GM21528 (cell line): ENCODE results near the gene PPP1R3A.

Experiments
- ATAC-seq: cut with Tn5 transposase; IDR thresholded peaks from one replicate; pipeline ENCODE4 v1.9.1; 2021; ENCODE audit warnings: mild to moderate bottlenecking, moderate library complexity; ENCODE audit not compliant: unreplicated experiment, low FRiP score

The PPP1R3A gene

DNA sequence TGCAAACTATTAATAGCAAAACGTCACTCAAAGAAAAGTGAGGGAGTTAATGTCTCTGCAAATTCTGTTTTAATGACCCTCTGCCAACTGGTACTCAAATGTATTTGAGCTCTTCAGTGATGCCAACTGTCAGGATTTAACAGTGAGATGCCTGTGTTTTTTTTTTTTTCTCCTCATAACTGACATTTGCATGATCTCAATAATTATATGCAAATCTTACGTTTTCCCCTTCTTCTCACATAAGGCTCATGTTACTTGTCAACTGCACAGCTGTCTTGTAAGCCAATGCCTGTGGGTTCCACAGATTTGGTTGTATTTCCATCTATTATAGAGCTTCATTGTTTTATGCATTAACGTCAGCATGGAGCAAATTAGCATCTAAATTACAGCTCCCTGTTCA is 38.2 kb downstream of the PPP1R3A start:
- ATAC-seq = no peak

DNA sequence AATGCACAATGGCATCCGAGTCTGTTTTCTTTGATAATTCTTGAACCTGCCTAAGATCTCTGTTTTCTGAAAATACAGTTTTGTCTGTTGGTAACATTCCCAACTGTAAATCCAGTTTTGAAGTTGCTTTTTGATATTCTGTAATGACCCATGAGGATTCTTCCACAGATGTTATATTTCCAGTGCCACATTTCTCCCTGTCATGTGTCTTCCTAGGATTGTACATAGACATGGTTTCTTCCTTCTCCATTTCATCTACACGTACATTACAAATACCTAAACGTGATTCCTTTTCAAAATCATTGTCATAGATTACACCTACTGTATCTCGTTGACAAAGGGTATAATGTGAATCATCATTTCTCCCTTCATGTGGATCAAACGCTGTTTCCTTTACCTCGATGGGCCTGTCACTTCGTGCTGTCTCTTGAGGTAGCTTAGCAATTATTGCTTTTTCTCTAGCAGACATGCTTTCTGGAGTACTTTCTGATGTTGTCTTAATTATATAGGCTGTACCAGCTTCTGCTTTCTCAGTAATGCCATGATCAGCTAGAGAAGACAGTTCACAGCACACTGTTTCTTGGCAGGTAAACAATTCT is 40.3 kb downstream of the PPP1R3A start:
- ATAC-seq = no peak

DNA sequence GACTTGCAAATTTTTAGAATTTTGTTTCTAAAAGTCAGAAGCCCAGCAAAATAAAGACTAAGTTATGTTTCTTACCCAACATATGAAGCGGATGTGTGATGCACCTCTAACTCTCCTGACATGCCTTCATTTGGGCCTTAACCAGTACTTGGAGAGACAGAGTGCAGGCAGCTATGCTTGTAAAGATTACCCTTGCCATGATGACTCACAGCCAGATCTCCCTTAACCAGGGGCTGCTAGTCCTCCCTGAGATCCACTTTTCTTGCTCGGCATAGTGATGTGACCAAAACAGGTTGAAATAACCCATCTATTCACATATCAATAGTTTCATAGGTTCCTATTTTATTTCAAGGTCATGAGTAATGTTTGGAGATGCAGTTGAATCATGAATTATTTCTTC is 43.6 kb downstream of the PPP1R3A start:
- no peak for ATAC-seq

DNA sequence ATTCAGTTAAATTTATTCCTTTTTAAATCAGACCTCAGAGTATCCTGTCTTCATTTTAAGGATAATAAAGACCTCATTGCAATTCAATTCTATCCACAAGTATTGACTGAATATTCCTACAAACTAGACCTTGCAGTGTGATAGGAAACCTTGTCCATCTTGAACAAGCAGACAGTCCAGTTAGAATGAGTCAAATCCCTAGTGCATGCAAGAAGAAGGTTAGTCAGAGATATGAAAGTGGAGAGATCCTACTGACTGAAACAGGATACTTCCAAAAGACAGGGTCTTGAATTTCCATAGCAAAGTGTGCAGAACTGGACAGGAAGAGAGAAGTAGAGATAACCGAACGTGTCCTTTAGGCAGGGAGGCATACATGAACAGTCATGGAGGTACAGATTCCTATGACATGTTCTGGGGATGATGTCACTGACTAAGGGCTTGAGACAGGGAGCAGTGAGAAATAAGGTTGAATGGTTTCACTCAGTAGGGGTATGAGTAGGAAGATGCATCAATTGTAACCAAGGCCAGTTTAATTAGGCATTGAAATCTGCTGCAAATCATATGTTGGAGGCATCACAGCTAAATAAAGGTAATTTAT is 45.2 kb downstream of the PPP1R3A start:
- ATAC-seq = no peak

DNA sequence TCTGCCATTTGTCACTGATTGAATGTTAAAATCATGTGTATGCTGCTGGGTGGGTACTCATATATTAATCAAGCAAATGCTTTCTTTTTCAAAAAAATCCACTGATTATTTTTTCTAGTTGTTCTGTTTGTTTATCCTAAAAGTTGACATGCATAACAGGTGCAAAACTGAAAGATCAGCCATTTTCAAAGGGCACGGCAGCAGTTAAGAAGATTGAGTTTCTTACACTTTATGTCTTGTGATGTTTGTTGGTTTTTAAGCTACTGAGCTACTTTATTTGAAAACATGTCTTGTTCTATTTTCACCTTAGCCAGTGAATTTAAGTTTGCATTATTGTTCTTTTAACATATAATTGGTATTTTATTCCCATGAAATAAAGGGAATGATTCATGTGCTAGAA is 45.8 kb downstream of the PPP1R3A start:
- no peak for ATAC-seq

DNA sequence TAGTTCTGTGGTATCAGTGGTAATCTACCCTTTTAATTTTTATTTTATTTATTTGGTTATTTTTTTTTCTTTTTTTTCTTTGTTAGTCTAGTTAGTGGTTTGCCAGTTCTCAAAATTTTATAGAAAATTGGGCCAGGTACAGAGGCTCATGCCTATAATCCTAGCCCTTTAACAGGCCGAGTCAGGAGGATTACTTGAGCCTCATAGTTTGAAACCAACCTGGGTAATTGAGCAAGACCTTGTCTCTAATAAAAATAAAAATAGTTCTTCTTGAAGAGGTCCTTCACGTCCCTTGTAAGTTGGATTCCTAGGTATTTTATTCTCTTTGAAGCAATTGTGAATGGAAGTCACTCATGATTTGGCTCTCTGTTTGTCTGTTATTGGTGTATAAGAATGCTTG is 51.5 kb downstream of the PPP1R3A start:
- ATAC-seq = no peak

DNA sequence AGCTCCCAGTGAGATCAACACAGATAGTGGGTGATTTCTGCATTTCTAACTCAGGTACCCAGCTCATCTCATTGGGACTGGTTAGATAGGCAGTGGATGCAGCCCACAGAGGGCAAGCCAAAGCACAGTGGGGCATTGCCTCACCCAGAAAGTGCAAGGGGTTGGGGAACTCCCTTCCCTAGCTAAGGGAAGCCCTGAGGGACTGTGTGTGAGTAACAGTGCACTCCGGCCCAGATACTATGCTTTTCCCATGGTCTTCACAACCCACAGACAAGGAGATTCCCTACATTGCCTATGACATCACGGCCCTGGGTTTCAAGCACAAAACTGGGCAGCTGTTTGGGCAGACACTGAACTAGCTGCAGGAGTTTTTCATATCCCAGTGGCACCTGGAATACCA is 62.8 kb downstream of the PPP1R3A start:
- ATAC-seq = no peak

DNA sequence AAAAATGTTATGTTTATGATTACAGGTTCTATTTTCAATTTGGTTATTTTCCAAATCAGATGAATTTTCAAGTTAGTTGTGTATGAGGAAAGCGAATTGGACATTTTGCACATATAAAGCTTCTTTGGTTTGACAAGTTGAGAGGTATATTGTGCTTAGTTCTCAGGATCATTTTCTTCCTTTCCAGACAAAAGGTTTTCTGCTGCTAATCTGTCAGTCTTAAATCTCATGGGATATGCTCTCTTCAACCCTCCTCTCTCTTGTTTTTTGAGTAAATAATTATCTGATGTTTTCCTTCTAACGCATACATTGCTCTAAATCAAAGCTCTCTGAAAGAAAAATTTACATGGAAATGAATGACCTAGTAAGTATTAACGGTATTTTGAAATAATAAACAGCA is 77.9 kb downstream of the PPP1R3A start:
- no peak for ATAC-seq

DNA sequence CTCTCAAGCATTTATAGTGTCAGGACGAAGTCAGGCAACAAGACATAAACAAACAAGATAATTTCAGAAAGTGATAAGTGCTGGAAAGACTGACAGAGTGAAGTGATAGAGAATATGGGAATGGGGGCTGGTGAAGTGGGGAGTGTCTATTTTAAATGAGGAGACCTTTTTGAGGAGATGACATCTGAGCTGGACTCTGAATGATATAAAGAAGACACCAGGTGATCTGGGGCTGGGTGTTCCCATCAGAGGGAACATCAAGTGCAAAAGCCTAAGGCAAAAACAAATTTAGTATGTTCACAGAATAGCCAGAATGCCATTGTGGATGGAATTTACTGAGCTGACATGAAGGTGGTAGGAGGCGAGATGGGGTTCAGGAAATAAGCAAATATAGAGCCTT is 83.4 kb downstream of the PPP1R3A start:
- ATAC-seq = no peak

DNA sequence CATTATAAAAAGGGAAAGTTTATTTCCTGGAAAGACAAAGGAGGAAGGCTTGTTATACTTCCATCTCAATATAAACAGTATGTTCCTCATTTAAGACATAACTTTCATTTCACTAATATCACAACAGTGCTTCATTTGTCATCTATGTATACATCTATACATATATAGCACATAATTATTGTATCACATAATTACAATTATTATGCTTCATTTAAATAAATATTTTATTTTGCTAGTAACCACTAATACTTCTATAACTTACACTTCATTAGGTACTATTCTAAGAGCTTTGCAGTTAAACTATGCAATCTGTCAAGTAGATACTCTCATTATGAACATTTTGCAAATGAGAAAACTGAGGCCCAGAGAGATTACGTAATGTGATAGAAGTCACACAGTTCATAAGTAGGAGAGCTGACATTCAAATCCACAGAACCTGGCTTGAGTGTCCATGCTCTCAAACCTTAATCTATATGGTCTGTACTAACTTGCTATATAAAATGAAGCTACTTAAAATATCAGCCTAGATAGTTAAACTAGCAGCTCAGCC is 86.5 kb downstream of the PPP1R3A start:
- no peak for ATAC-seq

DNA sequence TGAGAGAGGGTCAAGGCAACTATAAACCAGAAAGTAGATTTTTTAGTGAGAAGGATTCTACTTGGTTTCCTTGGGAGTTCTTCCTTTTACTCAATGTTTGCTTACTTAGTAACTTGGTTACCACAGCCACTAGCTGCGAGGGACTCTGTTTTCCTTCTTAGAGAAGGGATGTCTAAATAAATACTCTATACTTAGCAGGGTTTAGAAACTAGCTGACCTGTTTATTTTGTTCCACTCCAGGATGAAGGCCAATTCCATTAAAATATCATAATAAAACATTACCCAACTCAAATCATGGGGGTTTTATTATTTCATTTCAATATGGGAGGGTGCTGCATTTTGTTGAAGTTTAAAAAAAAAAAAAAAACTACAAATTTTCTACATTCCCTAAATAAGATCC is 87.3 kb downstream of the PPP1R3A start:
- ATAC-seq = no peak

DNA sequence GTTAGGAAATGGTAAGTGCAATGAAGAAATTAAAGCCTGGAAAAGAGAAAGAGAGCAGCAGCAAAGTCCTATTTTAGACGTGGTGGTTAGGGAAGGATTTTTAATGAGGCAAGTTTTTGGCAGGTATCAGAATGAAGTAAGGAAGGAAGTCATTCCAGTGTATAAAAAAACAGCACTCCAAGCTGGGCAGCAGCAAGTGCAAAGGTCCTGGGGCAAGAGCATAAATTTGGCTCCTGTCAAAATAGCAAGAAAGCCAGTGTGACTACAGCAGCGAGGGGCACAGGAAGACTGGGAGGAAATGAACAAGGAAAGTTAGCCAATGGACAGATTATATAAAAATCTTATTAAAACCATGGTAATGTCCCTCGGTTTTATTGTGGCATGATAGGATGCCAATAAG is 90.2 kb downstream of the PPP1R3A start:
- no peak for ATAC-seq
